Lower lobe of right lung (tissue), 2 donors: ENCODE results near the gene ZCCHC2. TPM values are rescaled to one million over a fixed set of nuclear protein-coding genes. Genes with fewer than 3 reads are reported as not detected.

Source experiments
- ATAC-seq, 2 donors: fragments of 200-7000 bp; cut with Tn5 transposase; one replicate each; pipeline ENCODE4 v1.9.1; 2020 to 2022; ENCODE audit warnings: mild to moderate bottlenecking in 2 of 2, moderate library complexity in 2 of 2
- DNase-seq: peaks from one replicate; pipeline ENCODE4 v3.0.0-alpha.2; 2020
- H3K27ac ChIP-seq: fragments of 200-600 bp; one replicate; pipeline ENCODE4 v1.8.0; 2022
- H3K27me3 ChIP-seq: fragments of 200-600 bp; one replicate; pipeline ENCODE4 v1.8.0; 2022; ENCODE audit warnings: low read depth
- H3K36me3 ChIP-seq: fragments of 200-600 bp; one replicate; pipeline ENCODE4 v1.8.0; 2022; ENCODE audit warnings: mild to moderate bottlenecking
- H3K4me1 ChIP-seq: fragments of 200-600 bp; one replicate; pipeline ENCODE4 v1.8.0; 2022
- H3K4me3 ChIP-seq: fragments of 200-600 bp; one replicate; pipeline ENCODE4 v1.8.0; 2022; ENCODE audit warnings: mild to moderate bottlenecking
- H3K9me3 ChIP-seq: fragments of 200-600 bp; one replicate; pipeline ENCODE4 v1.8.0; 2022
- CTCF ChIP-seq: fragments of 200-600 bp; IDR thresholded peaks from one replicate; pipeline ENCODE4 v1.8.0; 2022; ENCODE audit warnings: antibody characterized with exemption, mild to moderate bottlenecking
- intact Hi-C: fragments of 100-400 bp; cut with DNase I; formaldehyde crosslinking; loops from one replicate; pipeline ENCODE4 v1.11.0; 2022
- total RNA-seq: library from RNA; stranded (reverse); fragmentation: NEBNext Ultra II Directional; extraction: Animal tissue kit (Norgen Biotek cat#: 25700); gene quantifications from one replicate; pipeline ENCODE4 v1.2.1, GENCODE V29; 2021
- donor health status: DM: no; HTN: yes; CAD: no; lungs with severe emphysema.

ZCCHC2 gene
- total RNA-seq, 1 donor from 2014 or later, result 51.9 TPM

- ATAC-seq (no peak), DNase-seq (no peak)
- Histone ChIP-seq H3K9me3 (no peaks in the 10 kb centered on the region), H3K27me3 (no peaks in the 10 kb centered on the region), H3K4me1 (peaks cover 9% of the 10 kb centered on the region), H3K36me3 (no peaks in the 10 kb centered on the region), H3K27ac (no peak overlapping the region), H3K4me3 (no peak overlapping the region)
- no peak for TF ChIP-seq CTCF
- intact Hi-C loops, result no loop called here
Observed at GRCh38 chr18:62500966-62501591, 21.7 kb upstream of the ZCCHC2 start.

- Histone ChIP-seq H3K4me1 (peaks cover 11% of the 10 kb centered on the region), H3K9me3 (no peaks in the 10 kb centered on the region), H3K27me3 (no peaks in the 10 kb centered on the region), H3K27ac (peak overlapping the region; percentile 80), H3K36me3 (no peaks in the 10 kb centered on the region), H3K4me3 (peak overlapping the region; percentile 53)
- peak; percentile 45 to 75 for ATAC-seq
- no peak for DNase-seq
- no peak for TF ChIP-seq CTCF
- intact Hi-C loops, result no loop called here
Observed at GRCh38 chr18:62505669-62506494, 16.9 kb upstream of the ZCCHC2 start.

- Histone ChIP-seq H3K27ac (peak overlapping the region; percentile 80), H3K9me3 (peaks cover 3% of the 10 kb centered on the region), H3K4me3 (peak overlapping the region; percentile 53), H3K36me3 (no peaks in the 10 kb centered on the region), H3K27me3 (no peaks in the 10 kb centered on the region), H3K4me1 (peaks cover 11% of the 10 kb centered on the region)
- intact Hi-C loops, result no loop called here
- DNase-seq (no peak), ATAC-seq (peak; percentile 13 to 60)
- TF ChIP-seq CTCF, result no peak
Observed at GRCh38 chr18:62506495-62507143, 16.2 kb upstream of the ZCCHC2 start.

- ATAC-seq (no peak), DNase-seq (no peak)
- no peak for TF ChIP-seq CTCF
- H3K4me3 ChIP-seq, result no peak overlapping the region
- H3K4me1 ChIP-seq, result peaks cover 11% of the 10 kb centered on the region
- intact Hi-C loops, result no loop called here
- no peaks in the 10 kb centered on the region for H3K27me3 ChIP-seq
- H3K36me3 ChIP-seq, result no peaks in the 10 kb centered on the region
- H3K9me3 ChIP-seq, result peaks cover 33% of the 10 kb centered on the region
- no peak overlapping the region for H3K27ac ChIP-seq
Observed at GRCh38 chr18:62509779-62510178, 13.0 kb upstream of the ZCCHC2 start.

- Histone ChIP-seq H3K4me1 (peaks cover 7% of the 10 kb centered on the region), H3K27ac (no peak overlapping the region), H3K27me3 (no peaks in the 10 kb centered on the region), H3K36me3 (no peaks in the 10 kb centered on the region), H3K9me3 (peaks cover 35% of the 10 kb centered on the region), H3K4me3 (no peak overlapping the region)
- DNase-seq, result no peak
- ATAC-seq, result no peak
- intact Hi-C loops, result no loop called here
- no peak for TF ChIP-seq CTCF
Observed at GRCh38 chr18:62510789-62511188, 12.0 kb upstream of the ZCCHC2 start.
